ENCODE data around the gene FAHD1. TPM values are rescaled to one million over a fixed set of nuclear protein-coding genes. Genes with fewer than 3 reads are reported as not detected.

Gene FAHD1
- 77.1 and 89.7 TPM in 2 replicates for total RNA-seq (2014; rRNA removed; shearing (Covaris generic))

GRCh38 chr16:1826691-1827573, at the start of gene FAHD1, which contains the start of gene HAGH:
TSS of gene FAHD1 (plus strand) at chr16:1827206. CDS start at chr16:1827239, 33 bp downstream.
TSS of gene HAGH (minus strand) at chr16:1826825. CDS start at chr16:1826787, 38 bp downstream.
- peak; percentile 88 for DNase-seq (ENCODE audit: low spot score)

GRCh38 chr16:1777375-1778199, 49.4 kb upstream of the FAHD1 start:
- DNase-seq (ENCODE audit: low spot score) = no peak

GRCh38 chr16:1778200-1779179, 48.5 kb upstream of the FAHD1 start:
- DNase-seq (ENCODE audit: low spot score) = no peak

GRCh38 chr16:1779234-1779701, 47.7 kb upstream of the FAHD1 start:
- no peak for DNase-seq (ENCODE audit: low spot score)

GRCh38 chr16:1779741-1780676, 47.0 kb upstream of the FAHD1 start:
- DNase-seq (ENCODE audit: low spot score) = no peak

GRCh38 chr16:1780677-1781072, 46.3 kb upstream of the FAHD1 start:
- no peak for DNase-seq (ENCODE audit: low spot score)

GRCh38 chr16:1781254-1781653, 45.8 kb upstream of the FAHD1 start:
- DNase-seq (ENCODE audit: low spot score) = no peak

- DNase-seq (ENCODE audit: low spot score) = peak; percentile 21
These were observed 45.1 kb upstream of the FAHD1 start for GRCh38 chr16:1781758-1782407.

GRCh38 chr16:1782408-1783264, 44.4 kb upstream of the FAHD1 start, which contains the start of the genes NUBP2 and SPSB3:
TSS of gene NUBP2 (plus strand) at chr16:1782960. CDS start at chr16:1783021, 61 bp downstream.
TSS of gene SPSB3 (minus strand) at chr16:1782571. CDS start at chr16:1781483, 1,088 bp downstream.
- DNase-seq (ENCODE audit: low spot score) = peak; percentile 100

GRCh38 chr16:1784977-1785845, 41.8 kb upstream of the FAHD1 start:
- no peak for DNase-seq (ENCODE audit: low spot score)

- no peak for DNase-seq (ENCODE audit: low spot score)
These were observed 41.2 kb upstream of the FAHD1 start for GRCh38 chr16:1785846-1786170.

- no peak for DNase-seq (ENCODE audit: low spot score)
These were observed 40.6 kb upstream of the FAHD1 start for GRCh38 chr16:1786242-1787055.

- DNase-seq (ENCODE audit: low spot score) = no peak
These were observed 40.0 kb upstream of the FAHD1 start for GRCh38 chr16:1787056-1787321.

GRCh38 chr16:1787322-1788094, 39.5 kb upstream of the FAHD1 start:
- no peak for DNase-seq (ENCODE audit: low spot score)

GRCh38 chr16:1788095-1788707, 38.8 kb upstream of the FAHD1 start:
- no peak for DNase-seq (ENCODE audit: low spot score)

- DNase-seq (ENCODE audit: low spot score) = no peak
These were observed 38.3 kb upstream of the FAHD1 start for GRCh38 chr16:1788708-1789100.
